KMS-11 (cell line): ENCODE data around the gene SERGEF.

ENCODE experiments used
- H2AFZ ChIP-seq: fragments of 200-600 bp; sonication (generic); 2 replicates; pipeline ENCODE4 v1.6.1; 2016; ENCODE audit warnings: antibody characterized with exemption, mixed run types, low read depth
- H3K27ac ChIP-seq: fragments of 200-600 bp; sonication (generic); 2 replicates; pipeline ENCODE4 v1.6.1; 2016; ENCODE audit warnings: mild to moderate bottlenecking, mixed run types
- H3K27me3 ChIP-seq: fragments of 200-600 bp; sonication (generic); 2 replicates; pipeline ENCODE4 v1.6.1; 2017; ENCODE audit warnings: mild to moderate bottlenecking, low read depth, mixed run types, moderate library complexity; ENCODE audit not compliant: insufficient read depth
- H3K36me3 ChIP-seq: fragments of 200-600 bp; sonication (generic); 2 replicates; pipeline ENCODE4 v1.6.1; 2017; ENCODE audit warnings: mild to moderate bottlenecking, mixed run types; ENCODE audit not compliant: insufficient read depth
- H3K4me1 ChIP-seq: fragments of 200-600 bp; sonication (generic); 2 replicates; pipeline ENCODE4 v1.6.1; 2016; ENCODE audit warnings: mild to moderate bottlenecking, low read depth, mixed run types; ENCODE audit not compliant: poor library complexity, severe bottlenecking
- H3K4me2 ChIP-seq: fragments of 200-600 bp; sonication (generic); 2 replicates; pipeline ENCODE4 v1.7.0; 2016; ENCODE audit warnings: mild to moderate bottlenecking, mixed run types
- H3K4me3 ChIP-seq: fragments of 200-600 bp; sonication (generic); IDR thresholded peaks from 2 replicates; pipeline ENCODE4 v1.6.1; 2017; ENCODE audit warnings: low read depth, low read length, mixed read lengths; ENCODE audit not compliant: insufficient read depth
- H3K79me2 ChIP-seq: fragments of 200-600 bp; sonication (generic); 2 replicates; pipeline ENCODE4 v1.6.1; 2016; ENCODE audit warnings: low read depth, mixed run types; ENCODE audit not compliant: insufficient read depth
- H3K9ac ChIP-seq: fragments of 200-600 bp; sonication (generic); 2 replicates; pipeline ENCODE4 v1.6.1; 2016; ENCODE audit warnings: mild to moderate bottlenecking, mixed run types
- H4K20me1 ChIP-seq: fragments of 200-600 bp; sonication (generic); 2 replicates; pipeline ENCODE4 v1.6.1; 2016; ENCODE audit warnings: mild to moderate bottlenecking, mixed run types; ENCODE audit not compliant: insufficient read depth
- TF ChIP-seq, protein P1 (sequence below): fragments of 200-600 bp; sonication (generic); conservative IDR thresholded peaks from 2 replicates; pipeline ENCODE4 v1.6.1; 2017; ENCODE audit warnings: low read depth, mild to moderate bottlenecking, antibody characterized with exemption, low read length, moderate library complexity, mixed read lengths

SERGEF gene

DNA sequence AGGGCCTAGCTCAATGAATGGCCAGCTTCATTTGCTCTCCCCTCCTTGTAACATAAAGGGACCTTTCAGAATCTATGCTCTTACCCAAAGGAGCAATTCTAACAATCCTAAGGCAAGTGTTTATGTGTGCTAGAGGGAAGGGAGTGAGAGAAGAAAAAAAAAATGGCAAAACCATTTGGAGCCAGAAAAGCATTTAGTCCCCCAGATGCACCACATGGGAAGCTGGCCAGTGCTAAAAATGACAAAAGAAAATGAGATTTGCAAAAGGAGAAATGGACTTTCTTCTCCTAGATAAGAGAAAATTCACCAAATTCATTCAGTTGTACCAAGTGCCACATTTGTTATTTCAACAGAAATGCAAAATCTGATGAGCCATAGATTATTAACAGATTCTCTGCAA, 52.8 kb downstream of the SERGEF start:
- no peaks in the 10 kb centered on the region for H3K36me3 ChIP-seq
- H3K4me3 ChIP-seq = no peak overlapping the region
- no peak overlapping the region for H3K4me2 ChIP-seq
- no peaks in the 10 kb centered on the region for H3K27me3 ChIP-seq
- no peak overlapping the region for H3K27ac ChIP-seq
- H3K9ac ChIP-seq = no peak overlapping the region
- no peaks in the 10 kb centered on the region for H4K20me1 ChIP-seq
- TF ChIP-seq, protein P1, sequence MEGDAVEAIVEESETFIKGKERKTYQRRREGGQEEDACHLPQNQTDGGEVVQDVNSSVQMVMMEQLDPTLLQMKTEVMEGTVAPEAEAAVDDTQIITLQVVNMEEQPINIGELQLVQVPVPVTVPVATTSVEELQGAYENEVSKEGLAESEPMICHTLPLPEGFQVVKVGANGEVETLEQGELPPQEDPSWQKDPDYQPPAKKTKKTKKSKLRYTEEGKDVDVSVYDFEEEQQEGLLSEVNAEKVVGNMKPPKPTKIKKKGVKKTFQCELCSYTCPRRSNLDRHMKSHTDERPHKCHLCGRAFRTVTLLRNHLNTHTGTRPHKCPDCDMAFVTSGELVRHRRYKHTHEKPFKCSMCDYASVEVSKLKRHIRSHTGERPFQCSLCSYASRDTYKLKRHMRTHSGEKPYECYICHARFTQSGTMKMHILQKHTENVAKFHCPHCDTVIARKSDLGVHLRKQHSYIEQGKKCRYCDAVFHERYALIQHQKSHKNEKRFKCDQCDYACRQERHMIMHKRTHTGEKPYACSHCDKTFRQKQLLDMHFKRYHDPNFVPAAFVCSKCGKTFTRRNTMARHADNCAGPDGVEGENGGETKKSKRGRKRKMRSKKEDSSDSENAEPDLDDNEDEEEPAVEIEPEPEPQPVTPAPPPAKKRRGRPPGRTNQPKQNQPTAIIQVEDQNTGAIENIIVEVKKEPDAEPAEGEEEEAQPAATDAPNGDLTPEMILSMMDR = no peak
- no peak overlapping the region for H2AFZ ChIP-seq
- no peaks in the 10 kb centered on the region for H3K79me2 ChIP-seq
- no peaks in the 10 kb centered on the region for H3K4me1 ChIP-seq

DNA sequence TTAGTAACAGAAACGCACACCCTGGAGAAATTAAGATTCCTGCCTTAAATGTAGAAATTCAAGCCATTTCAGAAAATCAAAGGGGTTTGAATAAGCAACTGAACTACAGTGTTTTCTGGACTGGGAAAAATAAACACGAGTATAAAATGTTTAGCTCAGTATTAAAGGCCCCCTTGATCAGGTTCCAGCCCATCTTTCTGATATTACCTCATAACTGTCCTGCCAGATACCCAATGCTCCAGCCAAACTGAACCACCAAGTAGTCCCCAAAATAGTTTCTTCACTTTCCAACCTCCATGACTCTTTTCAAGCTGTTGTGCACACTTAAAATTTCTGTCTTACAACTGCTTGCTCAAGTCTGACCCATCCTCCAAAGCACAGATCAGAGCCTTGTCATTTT, 54.4 kb downstream of the SERGEF start:
- TF ChIP-seq, protein P1 = no peak
- no peaks in the 10 kb centered on the region for H4K20me1 ChIP-seq
- H3K27me3 ChIP-seq = no peaks in the 10 kb centered on the region
- no peak overlapping the region for H3K27ac ChIP-seq
- H3K79me2 ChIP-seq = no peaks in the 10 kb centered on the region
- no peak overlapping the region for H3K4me2 ChIP-seq
- no peak overlapping the region for H3K9ac ChIP-seq
- H3K4me1 ChIP-seq = no peaks in the 10 kb centered on the region
- no peak overlapping the region for H3K4me3 ChIP-seq
- H2AFZ ChIP-seq = no peak overlapping the region
- no peaks in the 10 kb centered on the region for H3K36me3 ChIP-seq

DNA sequence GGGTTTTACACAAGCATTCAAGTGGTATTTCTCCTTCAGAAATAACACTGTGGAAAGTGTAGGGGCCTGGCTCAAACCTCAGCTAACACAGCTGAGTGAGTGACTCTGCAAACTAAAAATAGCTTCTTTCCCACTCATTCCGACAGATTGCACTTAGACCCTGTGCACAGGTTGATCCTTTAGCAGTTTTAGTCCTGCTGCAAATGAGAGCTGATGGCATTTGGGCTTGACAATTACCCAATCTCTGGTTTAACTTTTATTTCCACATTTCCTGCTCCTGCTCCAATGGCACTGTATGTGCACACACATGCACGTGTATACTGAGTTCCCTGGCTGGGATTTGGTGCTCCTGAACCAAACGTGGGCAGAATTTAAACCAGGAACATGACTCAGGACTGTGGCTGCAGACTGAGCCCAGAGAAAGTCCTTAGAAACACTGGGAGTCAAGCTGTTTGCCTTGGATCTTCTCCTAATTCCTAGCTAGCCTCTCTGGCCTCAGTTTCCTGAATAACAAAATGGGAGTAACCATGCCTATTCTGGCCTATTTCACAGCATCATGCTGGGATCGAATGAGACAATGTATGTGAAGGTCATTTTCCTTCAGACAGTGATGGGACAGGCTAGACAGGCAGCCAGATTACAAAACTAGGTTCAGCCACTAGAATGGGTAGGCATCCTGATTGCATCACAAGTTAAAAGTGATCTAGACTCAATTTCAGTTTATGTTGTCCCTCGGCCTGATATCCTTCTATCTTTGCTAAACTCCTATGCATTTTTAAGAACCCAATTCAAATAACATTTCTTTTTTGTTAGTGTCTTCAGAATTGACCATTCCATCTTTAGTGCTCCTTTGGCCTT, 58.2 kb downstream of the SERGEF start:
- Histone ChIP-seq H3K9ac (no peak overlapping the region), H3K4me2 (no peak overlapping the region), H3K79me2 (no peaks in the 10 kb centered on the region), H4K20me1 (no peaks in the 10 kb centered on the region), H3K36me3 (no peaks in the 10 kb centered on the region), H3K4me1 (no peaks in the 10 kb centered on the region), H3K4me3 (no peak overlapping the region), H2AFZ (no peak overlapping the region), H3K27ac (no peak overlapping the region), H3K27me3 (no peaks in the 10 kb centered on the region)
- TF ChIP-seq, protein P1 = no peak

DNA sequence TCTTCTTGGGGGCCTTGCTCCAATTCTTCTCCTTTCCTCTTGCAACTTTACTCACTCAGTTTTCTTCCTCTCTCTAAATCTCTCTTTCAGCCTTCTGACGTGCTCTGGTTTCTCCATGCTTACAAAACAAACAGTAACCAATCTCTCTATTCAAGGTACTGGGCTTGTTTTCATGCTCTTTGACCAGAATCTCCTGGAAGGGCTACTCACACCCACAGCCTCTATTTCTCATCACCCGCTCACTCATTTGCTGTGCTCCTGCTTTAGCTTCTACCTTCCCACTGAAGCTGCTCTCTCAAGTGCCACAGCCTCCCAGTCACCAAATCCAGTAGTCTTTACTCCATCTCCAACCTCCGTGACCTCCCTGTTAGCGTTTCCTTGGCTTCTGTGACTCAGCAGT, 60.4 kb downstream of the SERGEF start:
- H3K4me1 ChIP-seq = peaks cover 6% of the 10 kb centered on the region
- no peaks in the 10 kb centered on the region for H3K79me2 ChIP-seq
- H3K9ac ChIP-seq = no peak overlapping the region
- H3K4me2 ChIP-seq = no peak overlapping the region
- no peaks in the 10 kb centered on the region for H4K20me1 ChIP-seq
- no peak overlapping the region for H3K4me3 ChIP-seq
- H3K27ac ChIP-seq = no peak overlapping the region
- H3K36me3 ChIP-seq = no peaks in the 10 kb centered on the region
- TF ChIP-seq, protein P1 = no peak
- H3K27me3 ChIP-seq = no peaks in the 10 kb centered on the region
- no peak overlapping the region for H2AFZ ChIP-seq
